Measurements from ENCODE around the gene IFNGR1. TPM values are rescaled to one million over a fixed set of nuclear protein-coding genes. Genes with fewer than 3 reads are reported as not detected.

Gene IFNGR1
- total and polyA plus RNA-seq, 2 of the 13 experiments (the other 11 are each of a cell fraction or from before 2014, with no cell fraction given): 82.8 to 87.8 TPM

DNA sequence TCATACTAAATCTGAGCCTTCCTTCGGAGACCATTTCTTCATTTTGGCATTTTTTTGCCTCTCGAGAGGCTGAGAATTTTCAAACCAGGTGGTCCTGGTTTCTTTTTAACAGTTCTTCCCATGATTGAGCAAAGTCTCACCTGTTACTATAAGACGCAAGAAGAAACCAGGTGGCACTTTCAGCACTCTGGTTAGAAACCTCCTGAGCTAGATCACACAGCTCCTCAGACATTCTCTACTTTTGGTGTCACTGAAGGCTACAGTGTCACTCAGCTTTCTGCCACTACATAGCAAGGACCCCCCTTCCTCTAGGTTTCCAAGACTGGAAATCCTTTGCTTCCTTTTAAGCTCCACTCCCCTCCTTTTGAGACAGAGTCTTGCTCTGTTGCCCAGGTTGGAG is 7.3 kb downstream of the IFNGR1 start:
- Histone ChIP-seq H3K36me3 (replicated peaks in 1 of 2; ENCODE audit: control insufficient read depth in 1 of 2, insufficient read depth in 2 of 2, low read length in 2 of 2) (peaks cover 0 to 23% of the 10 kb centered on the region in 2 experiments; a peak in 3 of 5 replicates), H3K4me2 (ENCODE audit: low read depth, low read length) (no peak overlapping the region), H3K9ac (ENCODE audit: insufficient read depth, low read depth, low read length) (no peak overlapping the region), H3K79me2 (ENCODE audit: insufficient read depth, low read length) (peaks cover 97% of the 10 kb centered on the region), H4K20me1 (ENCODE audit: insufficient read depth, low read length) (peaks cover 32% of the 10 kb centered on the region), H3K9me3 (ENCODE audit: low read length) (peaks cover 20% of the 10 kb centered on the region), H3K27me3 (ENCODE audit: control insufficient read depth in 1 of 2, insufficient read depth in 2 of 2, low read length in 2 of 2) (no peaks in the 10 kb centered on the region), H3K27ac (ENCODE audit: extremely low read length, insufficient read depth, low read length) (no peak overlapping the region), H3K4me3 (replicated peaks in 1 of 3; ENCODE audit: insufficient read depth in 1 of 3, low read depth in 2 of 3, low read length in 3 of 3) (no peak overlapping the region), H3K4me1 (ENCODE audit: insufficient read depth, low read length) (peaks cover 63% of the 10 kb centered on the region), H2AFZ (ENCODE audit: low read length) (no peak overlapping the region)
- in situ Hi-C loops (cut with HindIII; ENCODE audit: extremely low pct_ligation_motif_present, low pct_unique_long_range_greater_than_20kb): no loop called here
- FAIRE-seq (no peak), ATAC-seq (no peak), DNase-seq (ENCODE audit: low spot score) (no peak)
- WGBS (ENCODE audit: low lambda C conversion rate): 96% methylated on average over 3 of the region's 3 CpGs
- ChIA-PET CTCF (ENCODE audit: low intra/inter-chr PET ratio, low total read pairs) (no interaction called here), POLR2A (no interaction called here)
- TF ChIP-seq, protein P1, sequence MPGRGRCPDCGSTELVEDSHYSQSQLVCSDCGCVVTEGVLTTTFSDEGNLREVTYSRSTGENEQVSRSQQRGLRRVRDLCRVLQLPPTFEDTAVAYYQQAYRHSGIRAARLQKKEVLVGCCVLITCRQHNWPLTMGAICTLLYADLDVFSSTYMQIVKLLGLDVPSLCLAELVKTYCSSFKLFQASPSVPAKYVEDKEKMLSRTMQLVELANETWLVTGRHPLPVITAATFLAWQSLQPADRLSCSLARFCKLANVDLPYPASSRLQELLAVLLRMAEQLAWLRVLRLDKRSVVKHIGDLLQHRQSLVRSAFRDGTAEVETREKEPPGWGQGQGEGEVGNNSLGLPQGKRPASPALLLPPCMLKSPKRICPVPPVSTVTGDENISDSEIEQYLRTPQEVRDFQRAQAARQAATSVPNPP (CRISPR knock-in tag; IDR thresholded peaks at IDR 0.05): no peak
- TF ChIP-seq ZNF256 (CRISPR knock-in tag; conservative IDR thresholded peaks at IDR 0.05) (peak; percentile 91), ZNF121 (CRISPR knock-in tag; IDR thresholded peaks at IDR 0.05) (0 out of 2 replicates have a peak, but pooled peaks have one; percentile 32)
- no TSS peak for BruUV-seq (replicated peaks)
- intact Hi-C loops (cut with micrococcal nuclease; ENCODE audit: unreplicated experiment): no loop called here

DNA sequence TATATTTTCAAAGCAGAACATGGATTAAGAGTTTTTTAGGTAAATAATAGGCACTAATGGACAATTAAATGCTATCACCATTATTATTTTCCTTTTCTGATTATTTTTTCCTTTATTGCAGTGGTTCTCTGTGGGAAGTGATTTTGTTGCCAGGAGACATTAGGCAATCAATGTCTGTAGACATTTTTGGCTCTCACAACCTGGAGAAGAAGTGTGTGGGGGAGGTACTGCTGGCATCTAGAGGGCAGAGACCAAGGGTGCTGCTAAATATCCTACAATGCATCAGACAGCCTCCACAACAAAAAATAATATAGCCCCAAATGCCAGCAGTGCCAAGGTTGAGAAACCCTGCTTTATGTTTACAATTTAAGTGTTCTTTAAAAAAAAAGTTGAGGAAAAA is 8.3 kb downstream of the IFNGR1 start:
- peaks cover 22% of the 10 kb centered on the region for H4K20me1 ChIP-seq (ENCODE audit: insufficient read depth, low read length)
- CTCF ChIA-PET (ENCODE audit: low intra/inter-chr PET ratio, low total read pairs): no interaction called here
- TF ChIP-seq ZMYM2 (CRISPR knock-in tag; IDR thresholded peaks at IDR 0.05): no peak
- TF ChIP-seq ZNF549 (CRISPR knock-in tag; IDR thresholded peaks at IDR 0.05): no peak
- no peak overlapping the region for H3K9ac ChIP-seq (ENCODE audit: insufficient read depth, low read depth, low read length)
- peaks cover 1 to 33% of the 10 kb centered on the region in 2 experiments; a peak in 4 of 5 replicates for H3K36me3 ChIP-seq (replicated peaks in 1 of 2; ENCODE audit: control insufficient read depth in 1 of 2, insufficient read depth in 2 of 2, low read length in 2 of 2)
- ATAC-seq (no peak), DNase-seq (ENCODE audit: low spot score) (no peak), FAIRE-seq (no peak)
- no peak overlapping the region for H3K4me3 ChIP-seq (replicated peaks in 1 of 3; ENCODE audit: insufficient read depth in 1 of 3, low read depth in 2 of 3, low read length in 3 of 3)
- H2AFZ ChIP-seq (ENCODE audit: low read length): no peak overlapping the region
- intact Hi-C loops (cut with micrococcal nuclease; ENCODE audit: unreplicated experiment) (no loop called here), in situ Hi-C loops (cut with HindIII; ENCODE audit: extremely low pct_ligation_motif_present, low pct_unique_long_range_greater_than_20kb) (no loop called here)
- BruUV-seq (replicated peaks): no TSS peak
- H3K79me2 ChIP-seq (ENCODE audit: insufficient read depth, low read length): peaks cover 92% of the 10 kb centered on the region
- no peak overlapping the region for H3K4me2 ChIP-seq (ENCODE audit: low read depth, low read length)
- H3K9me3 ChIP-seq (ENCODE audit: low read length): peaks cover 20% of the 10 kb centered on the region
- POLR2A ChIA-PET: no interaction called here
- no peaks in the 10 kb centered on the region for H3K27me3 ChIP-seq (ENCODE audit: control insufficient read depth in 1 of 2, insufficient read depth in 2 of 2, low read length in 2 of 2)
- no peak overlapping the region for H3K27ac ChIP-seq (ENCODE audit: extremely low read length, insufficient read depth, low read length)
- peaks cover 53% of the 10 kb centered on the region for H3K4me1 ChIP-seq (ENCODE audit: insufficient read depth, low read length)

All from HepG2 (cell line).